Neural progenitor cell (in vitro differentiated cells): ENCODE results near the gene KAT7. TPM values are rescaled to one million over a fixed set of nuclear protein-coding genes. Genes with fewer than 3 reads are reported as not detected.
A peak's percentile ranks its signal among the peaks of the same experiment; 100 is the strongest.

Source experiments
- DNase-seq: peaks from one replicate; pipeline ENCODE4 v3.0.0-alpha.2; 2016; ENCODE audit warnings: low spot score
- H2AFZ ChIP-seq: fragments of 200-600 bp; sonication (generic); replicated peaks from 2 replicates; pipeline ENCODE4 v1.6.1; 2016; ENCODE audit warnings: antibody characterized with exemption
- H3F3A ChIP-seq: fragments of 200-600 bp; sonication (generic); 2 replicates; pipeline ENCODE4 v1.6.1; 2016; ENCODE audit warnings: antibody characterized with exemption, low read depth
- H3K27ac ChIP-seq: fragments of 200-600 bp; sonication (generic); 2 replicates; pipeline ENCODE4 v1.5.1; 2016; ENCODE audit warnings: mild to moderate bottlenecking
- H3K27me3 ChIP-seq: fragments of 200-600 bp; sonication (generic); 2 replicates; pipeline ENCODE4 v1.6.1; 2016; ENCODE audit warnings: mild to moderate bottlenecking, moderate library complexity
- H3K36me3 ChIP-seq: fragments of 200-600 bp; sonication (generic); 2 replicates; pipeline ENCODE4 v1.5.1; 2016
- H3K4me1 ChIP-seq: fragments of 200-600 bp; sonication (generic); 2 replicates; pipeline ENCODE4 v1.6.1; 2016; ENCODE audit warnings: mixed run types
- H3K4me2 ChIP-seq: fragments of 200-600 bp; sonication (generic); 2 replicates; pipeline ENCODE4 v1.6.1; 2016
- H3K4me3 ChIP-seq: fragments of 200-600 bp; sonication (generic); 2 replicates; pipeline ENCODE4 v1.5.1; 2016
- H3K79me2 ChIP-seq: fragments of 200-600 bp; sonication (generic); 2 replicates; pipeline ENCODE4 v1.6.1; 2016; ENCODE audit warnings: low read depth
- H3K9ac ChIP-seq: fragments of 200-600 bp; sonication (generic); 2 replicates; pipeline ENCODE4 v1.6.1; 2016
- H3K9me3 ChIP-seq: fragments of 200-600 bp; sonication (generic); 2 replicates; pipeline ENCODE4 v1.5.1; 2016; ENCODE audit warnings: low read depth
- H4K20me1 ChIP-seq: fragments of 200-600 bp; sonication (generic); 2 replicates; pipeline ENCODE4 v1.6.1; 2016; ENCODE audit warnings: low read depth
- H3K27ac Mint-ChIP-seq: 3 replicates; pipeline ENCODE4 v1.8.0; 2021; ENCODE audit warnings: mixed read lengths
- H3K27me3 Mint-ChIP-seq: 2 replicates; pipeline ENCODE4 v1.8.0; 2022; ENCODE audit warnings: low read depth, mild to moderate bottlenecking, inconsistent platforms, moderate library complexity, mixed read lengths; ENCODE audit not compliant: insufficient read depth
- H3K36me3 Mint-ChIP-seq: 3 replicates; pipeline ENCODE4 v1.8.0; 2021; ENCODE audit warnings: mixed read lengths
- H3K4me1 Mint-ChIP-seq: 3 replicates; pipeline ENCODE4 v1.8.0; 2021; ENCODE audit warnings: mixed read lengths
- H3K4me3 Mint-ChIP-seq: 3 replicates; pipeline ENCODE4 v1.8.0; 2021; ENCODE audit warnings: mild to moderate bottlenecking, moderate library complexity, mixed read lengths
- H3K9me3 Mint-ChIP-seq: 3 replicates; pipeline ENCODE4 v1.8.0; 2020; ENCODE audit warnings: mixed read lengths
- CTCF ChIP-seq: fragments of 200-600 bp; sonication (generic); IDR thresholded peaks from 2 replicates; pipeline ENCODE4 v1.5.1; 2017; ENCODE audit warnings: antibody characterized with exemption, mild to moderate bottlenecking
- EZH2 ChIP-seq: fragments of 200-600 bp; sonication (generic); IDR thresholded peaks from 2 replicates; pipeline ENCODE4 v1.6.1; 2017; ENCODE audit warnings: antibody characterized with exemption, mild to moderate bottlenecking, moderate library complexity
- EZH2phosphoT487 ChIP-seq: fragments of 200-600 bp; sonication (generic); IDR thresholded peaks from 2 replicates; pipeline ENCODE4 v1.6.1; 2017; ENCODE audit warnings: antibody characterized with exemption
- total RNA-seq: library from RNA; depleted of rRNA; stranded (reverse); fragments of >200 nt; gene quantifications from 2 replicates; pipeline ENCODE4 v1.2.3, GENCODE V29; 2015; ENCODE audit warnings: low replicate concordance

Gene KAT7
- total RNA-seq, 1 donor from 2014 or later = 139 TPM

DNA sequence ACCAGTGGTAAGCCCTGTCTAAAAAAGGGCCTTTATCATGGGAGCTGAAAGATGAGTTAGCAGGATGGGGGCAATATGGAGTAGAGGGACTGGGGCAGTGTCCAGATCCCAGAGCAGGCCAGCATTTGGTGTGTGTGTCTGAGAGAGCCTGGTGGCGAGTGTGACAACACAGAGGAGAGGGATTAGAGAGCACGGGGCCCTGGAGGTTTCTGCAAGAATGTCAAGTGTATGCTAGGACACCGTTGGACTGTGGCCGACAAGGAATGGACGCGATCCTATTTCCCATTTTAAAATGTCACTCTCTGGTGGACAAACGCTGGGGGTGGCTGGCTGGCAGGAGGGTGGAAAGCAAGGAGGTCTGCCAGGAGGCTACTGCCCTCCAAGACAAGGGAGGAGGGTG lies 47.0 kb downstream of the KAT7 start:
- no peak overlapping the region for H3K27ac Mint-ChIP-seq

DNA sequence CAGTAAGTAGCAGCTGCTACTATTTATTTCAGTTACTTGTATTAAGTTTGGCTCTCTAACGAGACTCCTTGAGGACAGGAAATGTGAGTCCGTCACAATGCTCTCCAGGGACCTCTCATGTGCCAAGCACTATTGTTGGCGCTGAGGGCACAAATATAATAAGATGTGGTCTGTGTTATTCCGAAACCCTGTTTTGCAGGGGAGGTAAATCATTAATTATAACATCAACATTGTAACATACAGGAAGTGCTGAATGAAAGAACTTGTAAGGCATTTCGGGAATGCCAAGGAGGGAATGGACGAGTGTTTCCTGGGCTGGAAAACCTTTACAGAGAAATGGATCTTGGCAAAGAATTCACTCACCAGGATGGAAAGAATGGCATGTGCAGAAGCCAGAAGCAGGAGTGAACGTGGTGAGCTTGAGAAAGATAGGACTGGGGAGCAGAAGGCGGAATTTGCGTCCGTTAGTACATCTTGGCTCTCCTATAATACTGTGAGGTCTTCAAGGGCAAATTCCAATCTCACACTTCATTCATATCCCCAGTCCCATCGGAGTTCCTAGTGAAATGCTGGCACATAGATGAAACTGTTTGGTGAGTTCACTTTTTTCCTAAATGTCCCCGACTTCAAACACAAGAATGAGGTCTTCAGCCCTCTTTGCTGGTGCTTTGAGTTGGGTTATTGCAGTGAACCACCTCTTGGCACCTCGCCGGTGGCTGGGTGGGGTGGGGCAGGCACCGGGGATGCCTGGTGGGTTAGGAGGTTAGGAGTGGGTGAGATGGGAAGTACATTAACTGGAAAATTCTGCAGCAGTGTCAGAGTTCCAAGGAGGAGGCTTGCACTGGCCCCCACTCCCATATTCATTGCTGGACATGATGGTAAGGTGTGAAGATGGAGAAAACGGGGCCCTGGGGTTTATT lies 47.9 kb downstream of the KAT7 start:
- Mint-ChIP-seq H3K4me1 (no peaks in the 10 kb centered on the region), H3K36me3 (peaks cover 19% of the 10 kb centered on the region), H3K4me3 (no peak overlapping the region), H3K27me3 (peaks cover 4% of the 10 kb centered on the region), H3K27ac (no peak overlapping the region), H3K9me3 (no peaks in the 10 kb centered on the region)
- H3K27ac ChIP-seq = no peak overlapping the region
- no peak overlapping the region for H3K4me2 ChIP-seq
- no peak for DNase-seq
- no peak overlapping the region for H3K4me3 ChIP-seq
- H2AFZ ChIP-seq = no peak overlapping the region
- no peak for TF ChIP-seq EZH2phosphoT487
- no peak for TF ChIP-seq CTCF
- TF ChIP-seq EZH2 = no peak
- no peaks in the 10 kb centered on the region for H3K79me2 ChIP-seq
- H3K9me3 ChIP-seq = no peaks in the 10 kb centered on the region
- no peak overlapping the region for H3K9ac ChIP-seq
- no peaks in the 10 kb centered on the region for H3K36me3 ChIP-seq
- H4K20me1 ChIP-seq = peaks cover 5% of the 10 kb centered on the region
- peaks cover 5% of the 10 kb centered on the region for H3F3A ChIP-seq
- H3K27me3 ChIP-seq = no peaks in the 10 kb centered on the region
- H3K4me1 ChIP-seq = no peaks in the 10 kb centered on the region

More for the DNA sequence above, 47.0 kb downstream of the KAT7 start:
- DNase-seq = no peak
- Histone ChIP-seq H3K27ac (no peak overlapping the region), H3K36me3 (no peaks in the 10 kb centered on the region), H3K79me2 (no peaks in the 10 kb centered on the region), H3K4me2 (no peak overlapping the region), H4K20me1 (peaks cover 5% of the 10 kb centered on the region), H3K4me3 (no peak overlapping the region), H3K9ac (no peak overlapping the region), H2AFZ (no peak overlapping the region), H3K9me3 (no peaks in the 10 kb centered on the region), H3F3A (peaks cover 5% of the 10 kb centered on the region), H3K27me3 (no peaks in the 10 kb centered on the region), H3K4me1 (no peaks in the 10 kb centered on the region)
- Mint-ChIP-seq H3K4me1 (no peaks in the 10 kb centered on the region), H3K4me3 (no peak overlapping the region), H3K9me3 (no peaks in the 10 kb centered on the region), H3K36me3 (peaks cover 21% of the 10 kb centered on the region), H3K27me3 (peaks cover 4% of the 10 kb centered on the region)
- no peak for TF ChIP-seq EZH2phosphoT487
- no peak for TF ChIP-seq CTCF
- no peak for TF ChIP-seq EZH2

- Histone ChIP-seq H3K79me2 (no peaks in the 10 kb centered on the region), H3K27ac (no peak overlapping the region), H4K20me1 (peaks cover 5% of the 10 kb centered on the region), H3K4me3 (no peak overlapping the region), H3K9ac (no peak overlapping the region), H2AFZ (no peak overlapping the region), H3K4me2 (no peak overlapping the region), H3K4me1 (no peaks in the 10 kb centered on the region), H3K36me3 (no peaks in the 10 kb centered on the region), H3F3A (peaks cover 5% of the 10 kb centered on the region), H3K9me3 (no peaks in the 10 kb centered on the region), H3K27me3 (no peaks in the 10 kb centered on the region)
- no peak overlapping the region for H3K4me3 Mint-ChIP-seq
- no peak for DNase-seq
- H3K9me3 Mint-ChIP-seq = no peaks in the 10 kb centered on the region
- no peaks in the 10 kb centered on the region for H3K4me1 Mint-ChIP-seq
- H3K27me3 Mint-ChIP-seq = peaks cover 7% of the 10 kb centered on the region
- peaks cover 5% of the 10 kb centered on the region for H3K36me3 Mint-ChIP-seq
- no peak for TF ChIP-seq CTCF
- no peak for TF ChIP-seq EZH2phosphoT487
- no peak for TF ChIP-seq EZH2
- peak overlapping the region; percentile 42 for H3K27ac Mint-ChIP-seq
Observed at GRCh38 chr17:49839455-49839854, 51.0 kb downstream of the KAT7 start.
